Middle frontal gyrus (tissue), 1 donor: Measurements from ENCODE around the gene UBE2G1.
"Not testable (repeated sequence)": the region's sequence is repeated elsewhere in the genome, so short reads cannot be mapped to it uniquely, and the experiment has no call there.

Source experiments
- DNase-seq: peaks from one replicate; pipeline ENCODE4 v3.0.0-alpha.2; 2015; ENCODE audit warnings: low spot score; ENCODE audit errors: extremely low spot score

Gene UBE2G1

GRCh38 chr17:4307179-4307930 lies 59.1 kb downstream of the UBE2G1 start:
- no peak for DNase-seq

DNA sequence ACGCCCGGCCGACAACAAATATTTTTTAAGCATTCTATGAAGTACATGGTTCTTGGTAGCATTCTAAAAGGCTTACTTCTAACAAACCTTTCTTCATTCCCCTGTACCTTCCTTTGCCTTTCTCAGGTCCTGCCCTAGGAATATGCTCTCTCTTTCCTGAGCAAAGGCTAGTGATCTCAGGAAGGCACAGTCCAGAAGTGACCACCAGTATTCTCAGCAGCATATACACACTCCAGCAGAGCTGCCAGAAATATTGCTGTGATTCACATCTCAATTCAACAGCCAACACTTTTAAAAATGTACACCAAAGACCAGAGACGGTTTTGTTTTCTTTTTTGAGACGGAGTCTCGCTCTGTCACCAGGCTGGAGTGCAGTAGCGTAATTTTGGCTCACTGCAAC lies 61.3 kb downstream of the UBE2G1 start:
- no peak for DNase-seq

DNA sequence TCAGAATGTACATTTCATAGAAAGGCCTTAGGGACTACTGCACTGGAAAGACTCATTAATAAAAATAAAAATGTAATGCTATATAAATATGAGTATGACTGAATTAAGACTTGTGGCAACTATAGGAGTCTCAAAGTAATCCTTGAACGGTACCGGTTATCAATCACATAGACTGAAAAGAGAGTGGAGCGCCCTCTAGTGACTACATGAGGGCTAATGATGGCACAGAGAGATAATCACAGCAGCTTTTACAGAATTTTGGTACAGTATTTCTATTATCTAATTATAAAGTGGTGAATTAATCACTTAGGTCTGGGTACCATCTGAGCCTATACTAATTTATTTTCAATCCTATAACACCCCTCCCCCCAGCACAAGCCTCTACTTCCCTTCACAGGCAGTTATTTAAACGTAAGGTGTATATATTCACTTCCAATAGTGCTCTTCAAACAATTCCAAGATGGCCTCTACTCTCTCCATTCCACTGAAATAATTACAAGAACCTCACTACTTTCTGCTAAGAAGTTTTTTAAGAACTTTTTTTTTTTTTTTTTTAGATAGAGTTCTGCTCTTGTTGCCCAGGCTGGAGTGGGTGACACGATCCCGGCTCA lies 62.0 kb downstream of the UBE2G1 start:
- no peak for DNase-seq

- DNase-seq = peak; percentile 55
Observed at GRCh38 chr17:4301066-4301465, 65.4 kb downstream of the UBE2G1 start.

DNA sequence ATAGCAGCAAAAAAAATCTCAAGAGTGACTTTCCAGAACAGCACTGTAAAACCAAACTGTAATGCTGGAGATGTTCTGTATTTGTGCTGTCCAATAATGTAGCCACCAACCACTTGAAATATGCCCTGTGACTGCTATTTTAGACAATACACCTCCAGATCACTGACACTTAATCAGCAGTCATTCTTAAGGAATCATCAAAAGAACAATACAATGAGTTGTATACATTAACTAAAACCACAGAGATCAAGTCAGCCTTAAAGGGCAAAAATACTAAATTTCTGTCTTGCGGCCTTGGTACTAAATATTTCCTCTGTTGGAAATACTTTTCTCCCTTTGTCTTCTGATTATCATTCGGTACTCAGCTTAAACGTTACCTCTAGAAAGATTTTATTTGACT lies 69.1 kb downstream of the UBE2G1 start:
- no peak for DNase-seq

GRCh38 chr17:4295686-4296085 lies 70.8 kb downstream of the UBE2G1 start:
- DNase-seq = no peak

DNA sequence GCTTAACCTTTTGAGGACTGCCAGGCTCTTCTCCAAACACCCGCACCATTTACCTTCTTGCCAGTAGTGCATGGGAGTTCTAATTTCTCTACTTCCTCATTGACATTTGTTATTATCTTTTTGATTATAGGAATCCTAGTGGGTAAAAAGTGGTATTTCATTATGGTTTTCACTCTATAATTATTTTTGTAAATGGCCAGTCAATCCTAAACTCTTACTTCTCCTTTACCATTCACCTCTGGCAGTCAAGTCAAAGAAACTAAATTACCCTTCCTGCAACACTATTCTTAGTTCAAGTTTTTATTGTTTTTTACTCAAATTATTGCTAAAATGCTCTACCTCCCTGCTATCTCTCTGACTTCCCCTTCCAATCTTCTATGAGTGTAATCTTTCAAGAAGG lies 72.9 kb downstream of the UBE2G1 start:
- no peak for DNase-seq

GRCh38 chr17:4287710-4288109 lies 78.8 kb downstream of the UBE2G1 start:
- DNase-seq = no peak

GRCh38 chr17:4276514-4276913 lies 90.0 kb downstream of the UBE2G1 start:
- DNase-seq = no peak

DNA sequence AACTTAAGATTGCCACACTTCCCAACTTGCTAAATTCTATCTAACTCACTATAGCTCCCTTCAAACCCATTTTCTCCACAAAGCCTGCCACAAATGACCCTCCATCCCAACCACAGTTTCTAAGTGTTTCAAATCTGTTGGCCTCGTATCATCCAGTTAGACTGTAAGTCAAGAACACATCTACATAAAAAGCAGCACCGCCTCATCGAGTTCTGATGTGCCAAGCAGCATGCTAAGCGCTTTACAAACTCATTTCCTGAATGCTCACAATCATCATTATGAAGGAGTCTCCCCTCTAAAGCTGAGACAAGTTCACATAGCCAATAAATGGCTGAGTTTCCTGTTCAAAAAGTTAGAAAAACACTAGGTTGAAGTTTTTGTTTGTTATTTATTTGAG lies 93.5 kb downstream of the UBE2G1 start:
- DNase-seq = no peak

DNA sequence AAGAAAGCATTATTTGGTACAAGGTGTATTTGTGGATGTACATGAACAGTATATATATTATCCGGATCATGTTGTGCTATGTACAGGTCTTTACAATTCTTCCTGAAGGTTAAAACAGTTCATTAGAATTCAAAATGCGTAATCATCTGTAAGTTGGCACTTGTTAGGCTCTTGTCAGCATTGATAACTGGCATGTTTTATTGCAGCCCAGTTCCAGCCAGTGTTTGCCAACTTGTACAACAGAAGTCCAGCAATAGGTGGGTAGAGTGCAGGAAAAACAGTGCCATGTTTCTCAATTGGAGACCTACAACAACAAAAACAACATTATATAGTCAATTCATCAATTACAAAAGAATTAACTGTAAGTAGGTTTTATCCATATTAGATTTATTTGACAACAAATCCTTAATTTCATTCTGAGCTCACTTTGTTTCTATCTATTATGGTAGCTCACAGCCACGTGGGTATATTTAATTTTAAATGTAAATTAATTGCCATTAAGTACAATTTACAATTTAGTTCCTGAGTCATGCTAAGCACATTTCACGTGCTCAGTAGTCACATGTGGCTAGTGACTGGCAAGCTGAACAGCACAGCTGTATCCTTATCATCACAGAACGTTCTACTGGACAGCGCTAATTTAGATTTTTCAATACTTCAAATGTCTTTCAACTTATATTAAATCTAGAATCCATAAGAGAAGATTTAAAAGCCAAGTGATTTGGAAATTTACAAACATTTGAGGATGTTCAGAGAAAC lies 94.1 kb downstream of the UBE2G1 start:
- DNase-seq = no peak

DNA sequence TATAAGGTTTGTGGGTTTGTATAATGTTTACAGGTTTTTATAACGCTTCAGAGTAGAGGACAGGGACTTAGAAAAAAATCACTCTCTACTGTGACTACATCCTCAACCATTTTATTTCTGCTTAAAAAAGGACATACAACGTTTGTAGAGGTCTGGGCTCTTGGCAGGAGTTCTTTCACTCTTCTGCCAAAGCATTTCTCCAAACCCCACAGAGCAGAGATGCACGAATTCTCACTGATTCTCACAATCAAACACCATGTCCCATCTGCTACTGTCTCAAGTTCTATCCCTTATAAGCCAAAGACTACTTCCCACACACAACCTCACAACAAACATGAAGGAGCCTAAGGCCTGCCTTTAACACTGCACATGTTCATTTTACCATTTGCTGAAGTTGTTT lies 95.7 kb downstream of the UBE2G1 start:
- peak; percentile 22 for DNase-seq

- no peak for DNase-seq
Observed at GRCh38 chr17:4269915-4270314, 96.6 kb downstream of the UBE2G1 start.

DNA sequence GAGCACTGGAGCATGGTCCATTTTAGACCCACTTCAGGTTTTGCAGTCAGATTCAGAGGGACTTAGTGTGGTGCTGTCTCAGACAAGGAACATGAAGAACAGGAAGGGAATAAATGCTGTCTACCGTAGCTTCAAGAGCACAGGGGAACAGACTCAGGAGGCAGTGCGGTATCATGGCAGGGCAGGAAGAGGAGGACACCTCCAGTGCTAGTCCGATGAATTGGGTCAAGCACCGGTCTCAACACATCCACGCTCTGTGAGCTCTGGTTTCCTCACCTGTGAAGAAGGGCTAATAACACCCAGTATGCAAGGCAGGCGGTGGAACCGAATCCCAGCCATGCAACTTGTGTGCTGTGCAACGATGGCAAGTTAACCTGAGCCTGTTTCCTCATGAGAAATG lies 99.1 kb downstream of the UBE2G1 start:
- no peak for DNase-seq

- no peak for DNase-seq
Observed at GRCh38 chr17:4266550-4266949, 99.9 kb downstream of the UBE2G1 start.

DNA sequence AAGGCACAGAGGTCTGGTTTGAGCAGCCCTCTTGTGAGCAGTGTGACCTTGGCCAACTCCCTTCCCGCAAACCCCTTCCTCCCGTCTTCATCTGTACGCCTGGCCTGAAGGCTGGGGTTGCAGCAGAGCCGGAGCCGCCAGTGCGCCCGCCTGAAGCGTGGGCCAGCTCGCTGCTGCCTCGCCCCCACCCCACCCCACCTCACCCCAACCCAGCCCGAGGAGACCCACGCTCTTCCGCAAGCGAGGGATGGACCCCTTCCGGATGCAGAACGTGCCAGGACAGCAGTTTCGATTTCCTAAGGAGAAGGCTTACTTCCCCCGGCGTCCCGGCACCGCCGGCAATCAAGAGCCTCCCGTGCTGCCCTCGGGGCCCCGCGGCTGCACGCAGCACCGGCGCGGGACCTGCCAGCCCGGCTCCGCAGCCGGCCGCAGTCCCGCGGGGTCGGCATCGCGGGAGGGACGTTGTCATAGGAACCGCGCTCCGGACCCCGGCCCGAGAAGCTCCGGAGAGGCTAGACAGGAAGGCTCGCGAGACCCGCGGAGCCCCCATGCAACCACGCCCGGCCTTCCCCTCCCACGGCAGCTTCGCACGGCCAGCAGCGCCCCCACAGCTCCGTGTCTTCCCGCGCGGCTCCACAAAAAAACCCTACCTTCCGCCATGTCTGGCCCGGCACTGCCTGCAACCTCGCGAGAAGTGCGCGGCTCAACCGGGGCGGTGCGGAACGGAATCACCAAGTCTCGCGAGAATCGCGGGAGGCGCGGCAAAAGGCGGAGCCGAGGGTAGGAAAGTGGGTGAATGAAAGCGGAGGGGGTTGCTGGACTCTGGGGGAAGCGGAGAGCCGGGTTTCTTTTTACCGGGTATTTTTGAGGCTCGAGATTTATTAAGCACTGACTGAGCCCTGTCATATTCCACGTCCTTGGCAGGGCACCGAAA lies 102.9 kb downstream of the UBE2G1 start, which contains the start of gene ANKFY1:
ANKFY1 (minus strand) TSS at position 698 of the 934 bp plus-strand sequence; CDS start at position 660, 38 bp downstream.
- peak; percentile 93 for DNase-seq

- no peak for DNase-seq
Observed at GRCh38 chr17:4262703-4263102, 103.8 kb downstream of the UBE2G1 start.

DNA sequence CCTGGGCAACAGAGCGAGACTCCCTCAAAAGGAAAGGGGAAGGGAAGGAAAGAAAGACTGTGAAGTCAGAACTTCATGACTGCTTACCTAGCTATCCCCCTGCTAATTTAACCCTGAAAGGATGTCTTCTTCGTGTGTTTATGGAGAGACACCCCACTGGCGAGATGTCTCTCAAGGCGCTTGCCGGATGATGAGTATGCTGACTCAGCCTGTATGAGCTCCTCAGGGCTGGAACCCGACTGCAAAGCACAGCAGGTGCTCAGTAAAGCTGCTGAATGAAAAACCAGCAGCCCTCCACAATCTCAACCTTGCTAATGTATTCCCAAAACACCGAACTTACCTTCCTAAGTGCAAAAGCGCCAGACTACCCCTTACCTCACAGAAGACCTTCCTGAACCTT lies 105.0 kb downstream of the UBE2G1 start:
- DNase-seq = no peak

GRCh38 chr17:4258867-4259266 lies 107.6 kb downstream of the UBE2G1 start:
- DNase-seq = no peak

- DNase-seq = no peak
Observed at GRCh38 chr17:4256952-4257351, 109.5 kb downstream of the UBE2G1 start.

DNA sequence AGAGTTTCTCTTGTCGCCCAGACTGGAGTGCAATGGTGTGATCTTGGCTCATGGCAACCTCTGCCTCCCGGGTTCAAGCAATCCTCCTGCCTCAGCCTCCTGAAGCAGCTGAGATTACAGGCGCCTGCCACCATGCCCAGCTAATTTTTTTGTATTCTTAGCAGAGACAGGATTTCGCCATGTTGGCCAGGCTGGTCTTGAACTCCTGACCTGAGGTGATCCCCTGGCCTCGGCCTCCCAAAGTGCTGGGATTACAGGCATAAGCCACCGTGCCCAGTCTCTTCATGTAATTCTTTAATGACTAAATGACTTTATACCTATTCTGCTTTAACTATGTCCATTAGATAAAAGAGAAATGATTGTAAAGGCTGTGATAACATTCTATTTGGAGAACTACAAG lies 111.2 kb downstream of the UBE2G1 start:
- DNase-seq = not testable (repeated sequence)
